ENCODE results near the gene BLNK. TPM values are rescaled to one million over a fixed set of nuclear protein-coding genes. Genes with fewer than 3 reads are reported as not detected.

BLNK gene
- total RNA-seq, 1 donor from 2014 or later, result not detected

DNA sequence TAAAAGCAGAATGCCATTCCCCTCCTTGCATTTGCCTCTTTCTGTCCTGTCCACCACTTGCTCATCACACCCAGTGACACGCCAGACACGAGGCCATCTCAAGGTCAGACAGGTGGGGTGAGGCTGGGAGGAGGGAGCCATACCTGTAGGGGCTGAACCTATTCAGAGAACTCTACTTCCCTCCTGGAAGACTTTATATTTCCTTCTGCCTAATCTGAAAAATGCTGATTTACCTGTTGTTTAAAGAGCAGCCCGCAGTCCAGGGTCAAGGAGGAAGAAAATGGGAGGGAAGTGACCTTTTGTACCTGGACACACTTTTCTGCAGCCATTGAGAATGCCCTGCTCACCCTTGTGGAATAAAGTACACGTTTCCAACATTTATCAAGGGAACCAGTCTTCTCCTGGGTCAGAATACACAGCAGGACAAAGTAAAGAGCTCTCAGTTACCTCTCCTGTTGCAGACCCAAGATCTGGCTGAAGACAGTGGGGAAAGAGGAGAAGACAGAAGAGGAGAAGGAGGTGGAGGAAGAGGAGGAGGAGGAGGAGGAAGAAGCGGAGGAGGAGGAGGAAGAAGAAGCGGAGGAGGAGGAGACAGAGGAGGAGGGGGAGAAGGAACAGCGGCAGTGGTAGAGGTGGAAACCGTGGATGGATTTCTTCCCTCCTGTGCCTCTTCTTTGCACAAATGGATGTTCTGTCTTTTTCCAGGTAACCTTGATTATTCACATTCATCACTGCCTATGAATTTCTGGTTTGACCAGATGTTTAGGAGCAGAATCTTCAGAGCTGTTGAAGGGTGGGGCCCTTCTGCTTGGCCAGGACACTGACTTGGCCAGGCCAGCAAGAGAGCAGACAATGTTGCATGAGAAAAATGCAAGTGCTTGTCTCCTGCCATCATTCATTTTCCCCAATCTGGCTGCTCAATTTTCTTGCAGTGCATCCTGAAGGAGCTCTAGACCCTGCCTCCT is 1.2 kb upstream of the BLNK start:
- H3K4me2 ChIP-seq (ENCODE audit: low read length), result no peak overlapping the region
- H3K4me1 ChIP-seq (ENCODE audit: insufficient read depth, low read length), result no peaks in the 10 kb centered on the region
- DNase-seq (ENCODE audit: low read depth), result no peak
- H3K4me3 Mint-ChIP-seq (ENCODE audit: unreplicated experiment), result no peak overlapping the region
- H3K36me3 ChIP-seq (ENCODE audit: insufficient read depth, low read length), result no peaks in the 10 kb centered on the region
- no peaks in the 10 kb centered on the region for H4K20me1 ChIP-seq (ENCODE audit: insufficient read depth, low read length)
- H3K9me3 Mint-ChIP-seq (ENCODE audit: unreplicated experiment), result no peaks in the 10 kb centered on the region
- H3K36me3 Mint-ChIP-seq (ENCODE audit: low read depth, unreplicated experiment), result no peaks in the 10 kb centered on the region
- TF ChIP-seq, protein P1, sequence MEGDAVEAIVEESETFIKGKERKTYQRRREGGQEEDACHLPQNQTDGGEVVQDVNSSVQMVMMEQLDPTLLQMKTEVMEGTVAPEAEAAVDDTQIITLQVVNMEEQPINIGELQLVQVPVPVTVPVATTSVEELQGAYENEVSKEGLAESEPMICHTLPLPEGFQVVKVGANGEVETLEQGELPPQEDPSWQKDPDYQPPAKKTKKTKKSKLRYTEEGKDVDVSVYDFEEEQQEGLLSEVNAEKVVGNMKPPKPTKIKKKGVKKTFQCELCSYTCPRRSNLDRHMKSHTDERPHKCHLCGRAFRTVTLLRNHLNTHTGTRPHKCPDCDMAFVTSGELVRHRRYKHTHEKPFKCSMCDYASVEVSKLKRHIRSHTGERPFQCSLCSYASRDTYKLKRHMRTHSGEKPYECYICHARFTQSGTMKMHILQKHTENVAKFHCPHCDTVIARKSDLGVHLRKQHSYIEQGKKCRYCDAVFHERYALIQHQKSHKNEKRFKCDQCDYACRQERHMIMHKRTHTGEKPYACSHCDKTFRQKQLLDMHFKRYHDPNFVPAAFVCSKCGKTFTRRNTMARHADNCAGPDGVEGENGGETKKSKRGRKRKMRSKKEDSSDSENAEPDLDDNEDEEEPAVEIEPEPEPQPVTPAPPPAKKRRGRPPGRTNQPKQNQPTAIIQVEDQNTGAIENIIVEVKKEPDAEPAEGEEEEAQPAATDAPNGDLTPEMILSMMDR (IDR thresholded peaks at IDR 0.05; ENCODE audit: insufficient read depth, low read depth, low read length), result no peak
- no peak for TF ChIP-seq EZH2 (IDR thresholded peaks at IDR 0.05; ENCODE audit: insufficient read depth, low read length)
- H3K4me3 ChIP-seq (ENCODE audit: insufficient read depth, low read depth, low read length), result no peak overlapping the region
- H3K27me3 Mint-ChIP-seq (ENCODE audit: low read depth, unreplicated experiment), result peaks cover 22% of the 10 kb centered on the region
- no peak overlapping the region for H3K9ac ChIP-seq (ENCODE audit: low read length)
- no peaks in the 10 kb centered on the region for H3K79me2 ChIP-seq (ENCODE audit: insufficient read depth, low read length)
- no peak overlapping the region for H3K27ac ChIP-seq (ENCODE audit: low read depth, low read length)
- no peak overlapping the region for H2AFZ ChIP-seq (ENCODE audit: low read depth, low read length)
- no peaks in the 10 kb centered on the region for H3K4me1 Mint-ChIP-seq (ENCODE audit: low read depth, unreplicated experiment)
- no peak overlapping the region for H3K27ac Mint-ChIP-seq (ENCODE audit: unreplicated experiment)
- no peaks in the 10 kb centered on the region for H3K27me3 ChIP-seq (ENCODE audit: insufficient read depth, low read length)
- FAIRE-seq, result no peak
- no peaks in the 10 kb centered on the region for H3K9me3 ChIP-seq (ENCODE audit: insufficient read depth, low read depth, low read length)

DNA sequence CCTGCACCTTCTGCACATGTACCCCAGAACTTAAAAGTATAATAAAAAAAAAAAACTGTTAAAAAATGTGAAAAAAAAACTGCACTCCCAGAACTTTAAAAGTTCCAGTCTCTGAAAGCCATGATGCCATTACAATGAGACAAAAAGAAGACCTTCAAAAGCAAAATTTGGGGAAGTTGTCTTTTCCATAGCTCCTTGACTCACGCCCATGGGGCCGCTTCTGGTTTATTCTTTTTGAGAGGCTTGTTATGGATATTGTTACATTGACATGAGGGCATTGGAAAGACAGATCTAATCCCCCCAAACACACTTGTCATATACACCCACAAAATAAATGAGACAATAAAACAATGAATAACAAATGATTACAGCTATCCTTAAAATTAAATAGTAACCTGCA is 798 bp downstream of the BLNK start:
- peaks cover 5% of the 10 kb centered on the region for H3K4me1 Mint-ChIP-seq (ENCODE audit: low read depth, unreplicated experiment)
- Histone ChIP-seq H3K4me1 (ENCODE audit: insufficient read depth, low read length) (no peaks in the 10 kb centered on the region), H3K27me3 (ENCODE audit: insufficient read depth, low read length) (no peaks in the 10 kb centered on the region), H3K4me3 (ENCODE audit: insufficient read depth, low read depth, low read length) (no peak overlapping the region), H2AFZ (ENCODE audit: low read depth, low read length) (no peak overlapping the region), H3K27ac (ENCODE audit: low read depth, low read length) (no peak overlapping the region), H4K20me1 (ENCODE audit: insufficient read depth, low read length) (no peaks in the 10 kb centered on the region), H3K9ac (ENCODE audit: low read length) (no peak overlapping the region), H3K4me2 (ENCODE audit: low read length) (no peak overlapping the region), H3K36me3 (ENCODE audit: insufficient read depth, low read length) (no peaks in the 10 kb centered on the region), H3K79me2 (ENCODE audit: insufficient read depth, low read length) (no peaks in the 10 kb centered on the region), H3K9me3 (ENCODE audit: insufficient read depth, low read depth, low read length) (no peaks in the 10 kb centered on the region)
- H3K27ac Mint-ChIP-seq (ENCODE audit: unreplicated experiment), result no peak overlapping the region
- TF ChIP-seq, protein P1 (IDR thresholded peaks at IDR 0.05; ENCODE audit: insufficient read depth, low read depth, low read length), result no peak
- no peak for TF ChIP-seq EZH2 (IDR thresholded peaks at IDR 0.05; ENCODE audit: insufficient read depth, low read length)
- peaks cover 20% of the 10 kb centered on the region for H3K27me3 Mint-ChIP-seq (ENCODE audit: low read depth, unreplicated experiment)
- DNase-seq (ENCODE audit: low read depth) (no peak), FAIRE-seq (no peak)
- no peaks in the 10 kb centered on the region for H3K36me3 Mint-ChIP-seq (ENCODE audit: low read depth, unreplicated experiment)
- H3K9me3 Mint-ChIP-seq (ENCODE audit: unreplicated experiment), result no peaks in the 10 kb centered on the region
- H3K4me3 Mint-ChIP-seq (ENCODE audit: unreplicated experiment), result no peak overlapping the region

Data from astrocyte (in vitro differentiated cells and primary cell).